Kidney (tissue), 14 donors: ENCODE data around the gene SLC46A2. TPM values are rescaled to one million over a fixed set of nuclear protein-coding genes. Genes with fewer than 3 reads are reported as not detected.

Experiments used
- DNase-seq, 5 donors: peaks; one replicate each; pipeline ENCODE4 v3.0.0-alpha.2; 2013 to 2020
- FAIRE-seq: peaks from 2 replicates; lab custom pipeline; 2012; peaks lifted over from hg19 to GRCh38; lab: Jason Lieb, UNC
- H3K27ac ChIP-seq, 2 donors: one replicate each; pipeline ENCODE4 v1.7.0; 2013; ENCODE audit warnings: low read depth in 2 of 2, low read length in 2 of 2, inconsistent platforms in 1 of 2
- H3K27me3 ChIP-seq: one replicate; pipeline ENCODE4 v1.7.1; 2013; ENCODE audit warnings: low read length, inconsistent platforms; ENCODE audit not compliant: control insufficient read depth, insufficient read depth
- H3K36me3 ChIP-seq, 3 donors: one replicate each; pipeline versions ENCODE4 v1.7.0 to v1.7.1; 2013; ENCODE audit warnings: low read length in 3 of 3, control low read depth in 1 of 3, inconsistent platforms in 1 of 3; ENCODE audit not compliant: insufficient read depth in 3 of 3, control insufficient read depth in 2 of 3
- H3K4me1 ChIP-seq, 3 donors: one replicate each; pipeline versions ENCODE4 v1.7.0 to v1.7.1; 2013; ENCODE audit warnings: low read length in 3 of 3, inconsistent platforms in 1 of 3, low read depth in 1 of 3; ENCODE audit not compliant: control insufficient read depth in 2 of 3, insufficient read depth in 2 of 3
- H3K4me3 ChIP-seq, 3 donors: one replicate each; pipeline versions ENCODE4 v1.7.0 to v1.8.1; 2013; ENCODE audit warnings: low read length in 3 of 3, control low read depth in 1 of 3, inconsistent platforms in 1 of 3
- H3K9ac ChIP-seq, 3 donors: one replicate each; pipeline versions ENCODE4 v1.7.0 to v1.7.1; 2013; ENCODE audit warnings: low read length in 3 of 3, control low read depth in 1 of 3, inconsistent platforms in 1 of 3
- H3K9me3 ChIP-seq, 3 donors: one replicate each; pipeline versions ENCODE4 v1.7.0 to v1.7.1; 2013; ENCODE audit warnings: low read length in 3 of 3, control low read depth in 1 of 3, inconsistent platforms in 1 of 3; ENCODE audit not compliant: control insufficient read depth in 2 of 3, insufficient read depth in 1 of 3
- intact Hi-C: fragments of 100-400 bp; cut with DNase I; formaldehyde crosslinking; loops from one replicate; pipeline ENCODE4 v1.11.1; 2022
- polyA plus RNA-seq: library from polyadenylated mRNA; stranded (reverse); fragments of 350-450 nt; fragmentation: Illumina TruSeq; extraction: RNeasy Lipid Tissue Mini Kit (QIAGEN cat#74804); gene quantifications from one replicate; pipeline ENCODE4 v1.2.3, GENCODE V29; 2014; ENCODE audit warnings: low read depth, low replicate concordance; ENCODE audit not compliant: insufficient read depth
- total RNA-seq: library from RNA; stranded (reverse); fragmentation: NEBNext Ultra II Directional; extraction: Animal tissue kit (Norgen Biotek cat#: 25700); gene quantifications from one replicate; pipeline ENCODE4 v1.2.1, GENCODE V29; 2021
- TF ChIP-seq, protein P1 (sequence below): IDR thresholded peaks from 3 replicates; pipeline ENCODE4 v1.5.1; 2012; ENCODE audit warnings: mild to moderate bottlenecking, moderate library complexity, borderline replicate concordance; ENCODE audit not compliant: insufficient read depth; ENCODE audit errors: extremely low read depth
- donor health status: control.
- donor health status: control.
- donor health status: control.
- donor health status: control.
- donor health status: control.
- donor health status: DM: yes; HTN: yes; CAD: no.
- donor health status: Normal renal cell carcinoma (clear cell type).

SLC46A2 gene
- total and polyA plus RNA-seq, 2 donors from 2014 or later: 0.66 TPM; not detected in 1

DNA sequence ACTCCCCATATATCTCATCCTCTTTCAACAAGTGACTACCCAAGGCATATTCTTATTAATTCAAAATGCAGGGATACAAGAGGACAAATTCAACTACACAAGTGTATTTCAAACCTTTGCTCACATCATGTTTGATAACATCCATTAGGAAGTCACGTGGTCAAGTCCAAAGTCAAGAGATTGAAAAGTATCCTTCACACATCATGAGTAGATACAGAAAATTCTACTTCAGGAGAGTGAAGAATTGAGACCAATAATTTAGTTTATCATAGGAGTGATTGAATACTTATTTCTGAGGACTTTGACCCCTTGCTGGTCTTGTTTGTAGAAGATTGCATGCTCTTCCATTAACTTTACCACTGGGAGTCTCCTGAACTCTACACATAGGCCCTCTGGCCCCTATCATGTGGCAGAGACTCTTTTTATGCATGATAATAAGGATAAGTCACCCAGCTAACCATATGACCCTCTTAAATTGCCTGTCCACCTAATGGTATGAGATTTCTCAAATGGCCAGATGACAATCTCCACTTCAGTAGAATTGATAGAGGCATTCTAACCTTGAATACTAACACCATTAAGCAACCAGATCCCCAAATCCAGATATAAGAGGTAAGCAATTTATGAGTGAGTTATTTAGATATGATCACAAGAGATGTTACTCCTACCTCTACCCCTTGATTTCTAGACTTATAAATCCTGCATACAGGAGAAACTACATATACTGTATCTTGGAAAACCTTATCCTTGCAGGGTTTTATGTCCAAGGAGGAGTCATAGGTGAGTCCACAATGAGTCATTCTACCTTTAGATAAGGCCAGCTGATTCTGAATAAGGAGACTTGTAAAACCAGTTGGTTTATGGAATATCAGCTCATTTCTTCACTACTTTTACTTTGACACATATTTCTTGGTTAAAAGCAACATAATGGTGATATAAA lies 26.6 kb upstream of the SLC46A2 start:
- no peaks in the 10 kb centered on the region for H3K27me3 ChIP-seq
- no peaks in the 10 kb centered on the region for H3K9me3 ChIP-seq
- no peak for DNase-seq
- no peak overlapping the region for H3K9ac ChIP-seq
- no peaks in the 10 kb centered on the region for H3K4me1 ChIP-seq
- no peaks in the 10 kb centered on the region for H3K36me3 ChIP-seq
- TF ChIP-seq, protein P1, sequence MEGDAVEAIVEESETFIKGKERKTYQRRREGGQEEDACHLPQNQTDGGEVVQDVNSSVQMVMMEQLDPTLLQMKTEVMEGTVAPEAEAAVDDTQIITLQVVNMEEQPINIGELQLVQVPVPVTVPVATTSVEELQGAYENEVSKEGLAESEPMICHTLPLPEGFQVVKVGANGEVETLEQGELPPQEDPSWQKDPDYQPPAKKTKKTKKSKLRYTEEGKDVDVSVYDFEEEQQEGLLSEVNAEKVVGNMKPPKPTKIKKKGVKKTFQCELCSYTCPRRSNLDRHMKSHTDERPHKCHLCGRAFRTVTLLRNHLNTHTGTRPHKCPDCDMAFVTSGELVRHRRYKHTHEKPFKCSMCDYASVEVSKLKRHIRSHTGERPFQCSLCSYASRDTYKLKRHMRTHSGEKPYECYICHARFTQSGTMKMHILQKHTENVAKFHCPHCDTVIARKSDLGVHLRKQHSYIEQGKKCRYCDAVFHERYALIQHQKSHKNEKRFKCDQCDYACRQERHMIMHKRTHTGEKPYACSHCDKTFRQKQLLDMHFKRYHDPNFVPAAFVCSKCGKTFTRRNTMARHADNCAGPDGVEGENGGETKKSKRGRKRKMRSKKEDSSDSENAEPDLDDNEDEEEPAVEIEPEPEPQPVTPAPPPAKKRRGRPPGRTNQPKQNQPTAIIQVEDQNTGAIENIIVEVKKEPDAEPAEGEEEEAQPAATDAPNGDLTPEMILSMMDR: no peak
- H3K27ac ChIP-seq: no peak overlapping the region
- no peak for FAIRE-seq
- H3K4me3 ChIP-seq: no peak overlapping the region
- intact Hi-C loops: no loop called here

DNA sequence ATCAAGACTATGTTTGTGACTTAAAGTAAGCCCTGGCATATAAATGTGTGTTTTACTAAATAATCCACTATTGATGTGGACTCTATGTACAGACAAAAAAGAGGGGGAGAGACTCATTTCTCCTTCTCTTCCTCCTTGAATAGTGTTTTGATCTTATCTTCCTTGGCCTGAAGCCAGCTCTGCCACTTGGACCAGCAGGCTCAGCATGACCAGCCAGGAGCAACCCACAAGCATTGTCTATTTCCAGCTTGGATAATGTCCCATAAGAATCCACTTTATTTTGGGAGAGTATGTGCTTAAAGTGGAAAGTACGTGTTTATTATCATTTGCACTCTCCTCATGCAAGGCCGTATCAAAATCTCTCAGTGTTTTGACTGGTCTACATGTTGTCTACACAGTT lies 23.8 kb upstream of the SLC46A2 start:
- H3K9me3 ChIP-seq: no peaks in the 10 kb centered on the region
- H3K27me3 ChIP-seq: no peaks in the 10 kb centered on the region
- DNase-seq: no peak
- H3K4me1 ChIP-seq: no peaks in the 10 kb centered on the region
- intact Hi-C loops: no loop called here
- no peaks in the 10 kb centered on the region for H3K36me3 ChIP-seq
- no peak overlapping the region for H3K4me3 ChIP-seq
- no peak overlapping the region for H3K9ac ChIP-seq
- TF ChIP-seq, protein P1: no peak
- no peak for FAIRE-seq
- no peak overlapping the region for H3K27ac ChIP-seq

DNA sequence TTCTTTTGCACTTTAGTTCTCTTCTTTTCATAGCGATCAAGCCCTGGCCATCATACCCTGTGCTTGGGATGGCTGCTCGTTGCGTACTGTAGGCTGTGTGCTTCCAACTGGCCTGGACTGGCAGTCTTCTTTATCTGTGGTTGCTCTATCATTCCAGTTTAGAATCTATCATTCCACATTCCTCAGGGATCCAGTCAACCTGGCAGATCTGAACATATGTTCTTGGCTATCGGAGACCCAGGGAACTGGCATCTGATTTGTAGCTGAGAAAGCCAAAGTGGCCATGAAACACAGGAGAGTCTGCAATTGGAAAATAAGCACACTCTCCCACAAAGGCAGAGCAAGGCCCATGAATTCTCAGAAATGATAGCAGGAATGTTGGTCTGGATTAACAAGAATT lies 22.6 kb upstream of the SLC46A2 start:
- FAIRE-seq (no peak), DNase-seq (no peak)
- no peaks in the 10 kb centered on the region for H3K4me1 ChIP-seq
- no peaks in the 10 kb centered on the region for H3K36me3 ChIP-seq
- TF ChIP-seq, protein P1: no peak
- H3K9me3 ChIP-seq: no peaks in the 10 kb centered on the region
- intact Hi-C loops: no loop called here
- no peak overlapping the region for H3K9ac ChIP-seq
- H3K4me3 ChIP-seq: no peak overlapping the region
- H3K27me3 ChIP-seq: no peaks in the 10 kb centered on the region
- H3K27ac ChIP-seq: no peak overlapping the region
